GM18526 (cell line): Measurements from ENCODE around the gene MRM2.

ENCODE experiments used
- POLR2A ChIP-seq: IDR thresholded peaks from 3 replicates; pipeline ENCODE4 v1.6.1; 2011; ENCODE audit not compliant: insufficient read length; ENCODE audit errors: extremely low read depth

MRM2 gene

DNA sequence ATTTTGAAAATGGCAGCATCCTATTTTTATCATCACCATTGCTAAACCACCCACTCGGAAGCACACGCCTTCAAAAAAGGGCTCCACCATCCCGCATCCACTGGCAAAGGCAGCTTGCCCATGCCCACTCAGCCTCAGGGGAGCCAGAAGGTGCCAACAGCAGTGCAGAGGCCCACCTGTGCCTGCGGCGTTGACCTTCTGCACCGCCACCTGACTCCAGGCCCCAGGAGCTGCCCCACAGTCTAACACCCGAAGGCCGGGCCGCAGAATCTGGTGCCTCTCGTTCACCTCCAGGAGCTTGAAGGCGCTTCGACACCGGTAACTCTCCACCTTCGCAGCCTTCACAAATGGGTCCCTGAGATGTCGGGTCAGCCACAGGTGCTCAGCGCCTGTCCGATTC, 2.8 kb downstream of the MRM2 start:
- TF ChIP-seq POLR2A: no peak

DNA sequence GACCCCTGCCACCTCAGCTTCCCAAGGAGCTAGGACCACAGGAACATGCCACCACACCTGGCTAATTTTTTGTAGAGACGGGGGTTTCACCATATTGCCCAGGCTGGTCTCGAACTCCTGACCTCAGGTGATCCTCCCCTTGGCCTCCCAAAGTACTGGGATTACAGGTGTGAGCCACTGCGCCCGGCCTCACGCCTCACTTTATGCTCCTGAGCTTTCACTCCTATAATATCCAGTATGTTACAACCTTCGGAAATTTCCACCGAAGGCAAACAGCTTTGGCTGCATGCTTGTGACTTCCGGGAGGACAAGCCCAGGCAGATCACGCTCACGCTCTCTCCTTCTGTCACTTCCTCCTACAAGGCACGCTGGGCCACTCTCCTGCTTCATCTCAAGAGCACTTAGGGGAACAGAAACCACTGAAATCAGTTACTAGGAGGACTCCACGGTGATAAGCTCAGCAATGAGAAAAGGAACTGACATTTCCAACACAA, 4.8 kb downstream of the MRM2 start:
- TF ChIP-seq POLR2A: peak; percentile 36

DNA sequence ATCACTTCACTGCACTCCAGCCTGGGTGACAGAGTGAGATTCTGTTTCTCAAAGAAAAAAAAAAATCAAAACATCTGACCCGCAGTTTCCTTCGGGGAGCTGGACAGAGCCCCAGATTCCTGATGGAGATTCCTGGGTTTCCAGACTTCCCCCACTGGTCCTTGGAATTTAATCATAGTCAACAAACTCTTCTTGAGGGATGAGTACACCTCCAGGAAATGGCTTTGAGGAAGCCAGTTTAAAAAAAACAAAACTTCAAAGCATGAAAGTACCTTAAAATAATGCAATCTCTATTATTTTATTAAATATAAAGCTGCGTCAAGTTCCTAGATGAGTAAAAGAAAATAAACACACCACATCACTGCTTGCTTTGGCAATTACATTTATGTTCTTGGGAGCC, 8.1 kb downstream of the MRM2 start:
- TF ChIP-seq POLR2A: no peak

DNA sequence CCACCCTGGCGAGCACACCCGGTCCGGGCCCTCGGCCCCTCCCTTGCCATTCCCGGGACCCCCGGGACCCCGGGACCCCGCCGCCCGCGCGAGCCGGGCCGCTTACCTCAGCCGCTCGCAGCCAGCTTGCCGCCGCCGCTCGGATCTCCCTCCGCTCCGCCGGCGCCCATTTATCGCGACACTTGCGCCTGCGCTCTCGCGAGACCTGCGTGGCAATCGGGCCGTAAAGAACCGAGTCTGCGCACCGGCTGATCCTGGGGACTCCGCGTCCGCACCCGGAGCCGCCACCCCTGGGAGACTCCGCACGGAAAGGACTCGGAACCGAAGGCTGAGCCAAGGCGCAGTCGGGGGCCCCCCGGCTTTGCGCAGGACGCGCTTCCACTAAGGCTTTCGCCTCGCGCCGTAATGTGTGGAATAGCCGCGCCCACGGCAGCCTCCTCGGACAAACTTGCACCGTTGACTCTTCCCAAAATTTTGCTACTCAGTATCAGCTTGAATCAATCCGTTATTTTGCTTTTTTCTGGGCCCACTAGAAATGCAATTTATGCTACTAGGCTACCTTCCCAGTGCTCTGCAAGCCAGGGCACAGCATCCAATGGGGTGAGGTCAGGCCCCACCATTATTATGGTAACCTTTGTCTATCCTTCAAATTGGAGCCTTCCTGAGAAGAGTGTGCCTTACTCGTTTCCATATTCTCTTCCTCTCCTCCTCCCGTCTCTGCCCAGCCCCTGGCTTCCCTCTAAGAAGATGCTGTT, 9.1 kb downstream of the MRM2 start, which contains the start of gene MAD1L1:
Gene MAD1L1 (minus strand): TSS at position 180 of the 755 bp plus-strand sequence. CDS start 2,812 bp downstream, outside the sequence.
- TF ChIP-seq POLR2A: peak; percentile 88

DNA sequence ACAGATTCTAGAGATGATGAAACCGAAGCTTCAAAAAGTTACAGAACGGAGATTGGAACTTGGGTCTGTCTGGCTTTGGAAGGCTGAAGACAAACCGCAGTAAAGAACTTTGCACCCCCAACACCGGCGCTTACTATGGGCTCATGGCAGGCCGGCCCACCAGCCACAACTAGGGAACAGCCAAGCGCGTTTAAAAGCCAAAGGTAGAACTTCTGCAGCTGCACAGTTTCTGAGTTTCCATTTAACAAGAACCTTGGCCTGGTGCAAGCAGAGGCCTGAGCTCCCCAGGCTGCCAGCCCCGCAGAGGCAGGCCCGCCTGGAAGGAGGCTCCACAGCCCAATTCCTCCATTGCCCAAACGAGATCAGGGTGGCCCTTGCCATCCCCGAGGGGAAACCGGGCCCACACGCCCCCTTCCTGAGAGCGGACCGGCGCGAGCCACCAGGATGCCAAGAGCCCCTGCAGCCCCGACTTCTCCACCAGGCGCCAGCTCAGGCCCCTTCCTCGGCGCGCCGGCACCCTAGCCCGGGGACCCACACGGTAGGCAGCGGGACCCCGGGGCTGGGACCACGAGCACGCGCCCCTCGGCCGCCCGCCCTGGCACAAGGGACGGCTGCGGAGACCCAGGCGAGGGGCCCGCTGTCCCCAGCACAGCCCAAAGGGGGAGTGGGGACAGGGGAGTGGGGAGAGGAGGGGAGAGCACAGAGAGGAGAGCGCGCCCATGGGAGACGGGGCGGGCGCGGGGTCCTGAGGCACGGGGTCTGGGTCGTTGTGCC, 9.8 kb downstream of the MRM2 start:
- no peak for TF ChIP-seq POLR2A

DNA sequence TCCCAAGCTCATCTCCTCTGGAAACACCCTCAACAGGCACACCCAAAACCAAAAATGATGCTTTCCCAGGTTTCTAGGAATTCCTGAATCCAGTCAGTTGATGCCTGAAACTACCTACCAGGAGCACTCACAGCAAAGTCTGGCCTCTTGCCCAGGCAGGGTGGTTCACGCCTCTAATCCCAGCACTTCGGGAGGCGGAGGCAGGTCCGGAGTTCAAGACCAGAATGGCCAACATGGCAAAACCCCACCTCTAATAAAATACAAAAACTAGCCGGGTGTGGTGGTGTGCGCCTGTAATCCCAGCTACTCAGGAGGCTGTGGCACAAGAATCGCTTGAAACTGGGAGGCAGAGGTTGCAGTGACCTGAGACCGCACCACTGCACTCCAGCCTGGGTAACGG, 11.1 kb downstream of the MRM2 start:
- no peak for TF ChIP-seq POLR2A

DNA sequence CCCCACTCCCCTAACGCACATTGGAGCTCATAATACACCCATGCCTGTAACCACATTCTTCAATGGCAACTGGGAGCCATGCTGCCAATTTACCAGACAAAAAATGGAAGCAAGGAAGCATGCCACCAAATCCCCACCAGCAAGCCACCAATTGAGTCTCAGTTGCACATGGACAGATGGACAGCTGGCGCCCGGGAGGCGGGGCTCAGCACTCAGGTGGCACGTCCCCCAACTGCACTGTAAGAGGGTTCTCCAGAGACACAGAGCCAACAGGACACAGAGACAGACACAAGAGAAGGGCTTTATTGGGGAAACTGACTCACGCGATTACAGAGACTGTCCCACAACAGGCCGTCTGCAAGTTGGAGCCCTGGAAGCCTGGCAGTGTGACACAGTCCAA, 11.8 kb downstream of the MRM2 start:
- no peak for TF ChIP-seq POLR2A

DNA sequence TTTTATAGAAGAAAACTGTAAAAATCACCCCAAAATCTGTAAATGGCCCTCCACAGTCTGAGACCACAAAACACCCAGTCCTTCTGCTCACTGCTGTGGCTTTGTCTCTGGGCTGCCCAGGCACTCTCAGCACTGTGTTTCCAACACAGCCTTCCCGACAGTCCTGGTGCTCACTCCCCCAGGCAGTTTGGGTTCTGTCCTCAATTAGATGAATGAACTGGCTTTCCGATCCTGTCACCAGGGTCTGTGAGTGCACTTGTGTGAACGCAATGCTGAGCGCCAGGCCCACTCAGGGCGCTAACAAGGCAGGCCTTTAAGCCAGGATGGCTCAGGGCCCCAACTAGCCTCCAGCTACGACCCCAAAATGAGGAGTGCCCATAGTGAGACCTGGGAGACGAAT, 12.5 kb downstream of the MRM2 start:
- TF ChIP-seq POLR2A: no peak

DNA sequence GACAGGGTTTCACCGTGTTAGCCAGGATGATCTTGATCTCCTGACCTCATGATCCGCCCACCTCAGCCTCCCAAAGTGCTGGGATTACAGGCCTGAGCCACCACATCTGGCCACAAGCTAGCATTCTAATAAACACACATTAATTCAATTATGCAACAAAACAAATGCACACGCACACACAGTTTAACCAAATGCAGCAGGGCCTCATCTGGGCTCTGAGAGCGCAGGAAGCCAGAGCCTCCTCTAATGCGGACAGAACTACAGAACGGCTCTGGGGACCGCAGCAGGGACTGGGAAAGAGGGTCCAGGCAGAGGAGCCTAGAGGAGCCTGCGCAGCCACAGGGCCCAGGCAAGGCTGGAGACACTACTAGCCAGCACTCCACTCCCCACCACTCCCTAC, 13.1 kb downstream of the MRM2 start:
- no peak for TF ChIP-seq POLR2A

DNA sequence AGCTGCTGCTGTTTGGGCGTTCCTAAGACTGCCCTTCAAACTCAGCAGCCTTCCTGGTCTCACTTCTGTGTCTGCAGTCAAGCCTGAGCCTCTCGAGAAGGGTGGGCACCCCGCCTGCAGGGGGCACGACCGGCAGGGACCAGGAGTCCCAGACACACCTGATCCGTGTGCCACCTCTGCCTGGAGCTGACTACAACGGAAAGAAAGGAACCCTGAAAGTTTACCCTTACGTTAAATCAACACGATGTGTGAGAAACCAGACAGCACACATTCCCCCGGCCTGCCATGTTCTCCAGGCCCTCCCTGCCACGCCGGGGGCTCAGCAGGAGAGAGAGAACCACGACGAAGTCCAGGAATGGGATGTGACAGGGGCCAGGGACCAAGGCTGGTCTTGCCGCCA, 14.3 kb downstream of the MRM2 start:
- no peak for TF ChIP-seq POLR2A

DNA sequence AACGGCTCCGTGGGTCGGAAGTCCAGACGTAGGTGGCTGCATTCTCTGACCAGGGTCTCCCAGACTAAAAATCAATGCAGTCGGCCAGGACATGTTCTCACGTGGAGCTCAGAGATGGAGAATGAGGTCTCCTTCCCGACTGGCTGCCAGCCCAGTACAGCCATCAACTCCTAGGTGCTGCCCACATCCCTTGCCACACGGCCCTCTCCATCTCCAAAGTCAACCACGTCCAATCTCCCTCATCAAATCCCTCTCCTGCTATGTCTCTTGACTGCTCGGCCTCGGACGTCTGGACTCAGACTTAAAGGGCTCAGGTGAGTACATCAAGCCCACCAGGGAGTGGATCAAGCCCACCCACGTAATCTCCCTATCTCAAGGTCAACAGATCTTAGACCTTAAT, 16.2 kb downstream of the MRM2 start:
- TF ChIP-seq POLR2A: no peak

DNA sequence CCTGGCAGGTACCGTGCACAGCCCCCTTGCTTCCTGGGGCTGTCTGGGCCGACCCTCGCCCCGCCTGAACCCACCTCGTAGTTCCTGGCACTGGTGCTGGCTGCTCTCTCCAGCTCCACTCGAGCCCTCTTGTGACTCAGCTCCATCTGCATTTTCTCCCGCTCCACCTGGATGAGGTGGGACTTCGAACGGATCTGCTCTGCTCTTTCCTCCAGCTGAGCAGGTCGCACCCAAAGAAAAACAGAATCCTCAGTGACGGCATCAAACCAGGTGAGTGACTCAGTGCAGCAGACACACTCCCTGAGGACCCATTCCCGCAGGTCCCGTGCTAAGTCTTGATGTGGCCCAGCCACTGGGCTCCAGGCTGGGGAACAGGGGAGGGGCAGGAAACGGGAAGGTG, 16.7 kb downstream of the MRM2 start:
- TF ChIP-seq POLR2A: no peak

DNA sequence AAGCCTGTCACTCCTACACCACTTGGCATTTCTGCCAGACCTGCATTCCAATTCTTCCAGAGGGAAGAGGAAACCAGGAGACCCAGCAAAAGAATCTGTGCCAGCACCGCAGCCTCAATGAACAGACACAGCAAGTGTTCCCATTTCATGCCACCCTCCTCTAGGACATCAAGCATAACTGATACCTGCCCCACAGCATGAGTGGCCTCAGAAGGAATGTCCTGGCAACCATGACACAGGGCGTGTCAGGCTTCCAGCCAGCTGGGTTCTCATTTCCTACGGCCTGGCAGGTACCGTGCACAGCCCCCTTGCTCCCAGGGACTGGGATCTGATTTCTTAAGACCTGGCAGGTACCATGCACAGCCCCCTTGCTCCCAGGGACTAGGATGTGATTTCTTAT, 17.1 kb downstream of the MRM2 start:
- no peak for TF ChIP-seq POLR2A

DNA sequence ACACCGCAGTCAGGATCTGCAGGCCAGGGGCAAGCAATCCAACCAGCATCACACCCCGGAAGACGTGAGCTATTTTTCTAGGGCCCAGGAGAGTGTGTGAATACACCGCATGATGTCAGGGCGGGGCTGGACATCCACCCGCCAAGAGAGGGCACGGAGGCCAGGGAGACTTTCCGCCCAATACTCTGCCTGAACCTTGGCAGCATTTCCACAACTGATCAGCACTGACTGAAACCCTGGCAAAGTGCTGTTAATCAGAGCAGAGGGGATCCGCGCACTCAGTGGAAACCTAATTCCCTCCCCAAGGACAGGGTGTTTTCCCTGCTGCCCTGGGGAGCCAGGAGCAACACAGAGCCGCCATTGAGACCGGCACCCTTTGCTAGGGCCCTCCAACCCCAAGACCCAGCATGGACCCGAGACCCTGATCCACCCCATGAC, 17.5 kb downstream of the MRM2 start:
- no peak for TF ChIP-seq POLR2A

DNA sequence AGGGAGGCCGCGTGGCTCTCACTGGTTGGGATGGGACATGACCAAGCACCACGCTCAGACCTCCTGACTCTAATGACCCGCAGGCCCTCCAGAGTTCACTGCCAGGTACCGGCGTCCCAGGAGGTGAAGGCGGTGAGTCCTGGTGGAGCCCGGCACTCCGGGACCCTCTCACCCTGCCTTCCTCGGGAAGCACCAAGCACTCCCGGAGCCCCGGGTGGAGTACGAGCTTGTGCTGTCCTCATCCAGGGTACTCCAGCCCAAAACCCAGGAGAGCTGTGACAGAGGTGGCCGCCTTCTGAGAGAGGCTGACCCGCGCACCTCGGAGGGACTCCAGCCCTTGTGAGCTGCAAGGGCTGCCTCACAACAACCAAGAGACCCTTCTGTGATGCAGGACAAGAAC, 18.7 kb downstream of the MRM2 start:
- TF ChIP-seq POLR2A: no peak

DNA sequence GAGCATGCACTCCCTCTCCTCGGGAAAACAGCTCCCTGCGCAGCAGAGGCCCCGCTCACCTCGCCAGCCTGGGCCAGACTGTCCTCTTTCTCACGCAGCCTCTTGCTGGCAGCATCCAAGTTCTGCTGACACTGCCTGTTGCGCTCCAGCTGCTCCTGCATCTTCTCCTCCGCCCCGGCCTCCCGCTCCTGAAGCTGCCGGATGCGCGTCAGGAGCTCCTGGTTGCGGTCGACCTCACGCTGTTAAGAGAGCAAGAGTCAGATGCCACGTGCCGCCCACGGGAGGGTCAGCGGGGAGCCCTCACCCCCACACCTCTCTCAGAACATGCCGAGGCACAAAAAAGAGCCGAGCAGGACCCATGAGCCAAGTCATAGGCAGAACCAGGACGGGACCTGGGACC, 19.5 kb downstream of the MRM2 start:
- TF ChIP-seq POLR2A: no peak
